Activated T-helper 17 cell treated with anti-CD3 and anti-CD28 coated beads, Interleukin-2, amount 50 U/mL, for 72 hours (primary cell): ENCODE measurements around the gene LYZL6. TPM values are rescaled to one million over a fixed set of nuclear protein-coding genes. Genes with fewer than 3 reads are reported as not detected.

Source experiments
- ATAC-seq: fragments of 150-1000 bp; cut with Tn5 transposase; replicated peaks from 2 replicates; pipeline ENCODE4 v1.10.0; 2021; ENCODE audit warnings: mild to moderate bottlenecking, moderate library complexity
- H3K27ac Mint-ChIP-seq: one replicate; pipeline ENCODE4 v1.8.0; 2022; ENCODE audit warnings: mixed read lengths
- H3K27me3 Mint-ChIP-seq: one replicate; pipeline ENCODE4 v1.8.0; 2022; ENCODE audit warnings: mixed read lengths
- H3K36me3 Mint-ChIP-seq: one replicate; pipeline ENCODE4 v1.8.0; 2022; ENCODE audit warnings: low read depth, mild to moderate bottlenecking, mixed read lengths
- H3K4me1 Mint-ChIP-seq: one replicate; pipeline ENCODE4 v1.8.0; 2022; ENCODE audit warnings: mixed read lengths
- H3K4me3 Mint-ChIP-seq: one replicate; pipeline ENCODE4 v1.8.0; 2022; ENCODE audit warnings: mild to moderate bottlenecking, mixed read lengths
- H3K9me3 Mint-ChIP-seq: one replicate; pipeline ENCODE4 v1.8.0; 2022; ENCODE audit warnings: mixed read lengths
- total RNA-seq, 2 donors: library from RNA; stranded (reverse); gene quantifications; one replicate each; pipeline ENCODE4 v1.2.3, GENCODE V29; 2022

LYZL6 gene
- total RNA-seq, 2 donors from 2014 or later = not detected

DNA sequence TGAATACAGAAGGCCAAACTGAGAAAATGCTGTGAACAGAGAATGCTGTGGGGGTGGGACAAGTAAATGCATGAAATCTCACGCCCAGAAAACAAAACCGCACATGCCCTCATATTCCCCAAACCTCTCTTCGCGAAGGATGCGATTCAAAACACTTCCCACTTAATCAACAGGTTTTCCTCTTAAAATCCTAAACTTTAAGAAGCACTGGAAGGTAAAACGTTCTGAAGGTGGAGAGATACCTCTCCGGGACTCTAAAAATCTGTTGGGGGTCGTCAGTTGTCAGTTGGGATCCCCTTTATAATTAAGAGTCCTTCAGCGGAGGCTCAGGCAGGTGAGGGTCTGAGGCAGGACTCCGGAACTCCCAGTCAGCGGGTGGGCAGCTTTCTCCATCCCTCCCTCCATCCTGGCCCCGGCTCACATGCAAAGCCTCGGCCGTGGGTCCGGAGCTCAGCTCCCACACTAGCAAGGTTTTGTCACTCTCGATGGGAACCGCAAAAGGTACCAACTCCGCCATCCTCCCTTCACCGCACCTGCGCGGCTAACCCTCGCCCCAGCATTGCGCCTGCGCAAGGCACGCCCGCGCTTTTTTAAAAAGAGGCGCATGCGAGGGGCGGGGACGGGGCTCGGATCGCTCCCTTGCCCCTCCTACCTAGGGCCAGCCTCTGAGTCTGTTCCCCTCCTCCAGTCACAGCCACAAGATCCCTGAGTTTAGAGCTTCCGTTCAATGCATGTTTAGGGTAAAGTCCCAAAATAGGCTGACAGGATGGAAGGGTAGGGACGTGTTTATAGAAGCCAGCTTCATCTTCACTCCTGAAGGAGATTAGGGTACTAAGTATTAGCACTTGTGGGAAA lies 13.1 kb downstream of the LYZL6 start, which contains the start of gene RDM1:
Gene RDM1 (minus strand): TSS at position 563 of the 855 bp plus-strand sequence. CDS start 46 bp downstream, at position 517.
- Mint-ChIP-seq H3K36me3 (peaks cover 5% of the 10 kb centered on the region), H3K4me1 (peaks cover 7% of the 10 kb centered on the region), H3K27ac (peak within 1 kb of the TSS; percentile 73), H3K9me3 (no peaks in the 10 kb centered on the region), H3K27me3 (no peaks in the 10 kb centered on the region), H3K4me3 (peak within 1 kb of the TSS; percentile 82)
- ATAC-seq = peak; percentile 98

DNA sequence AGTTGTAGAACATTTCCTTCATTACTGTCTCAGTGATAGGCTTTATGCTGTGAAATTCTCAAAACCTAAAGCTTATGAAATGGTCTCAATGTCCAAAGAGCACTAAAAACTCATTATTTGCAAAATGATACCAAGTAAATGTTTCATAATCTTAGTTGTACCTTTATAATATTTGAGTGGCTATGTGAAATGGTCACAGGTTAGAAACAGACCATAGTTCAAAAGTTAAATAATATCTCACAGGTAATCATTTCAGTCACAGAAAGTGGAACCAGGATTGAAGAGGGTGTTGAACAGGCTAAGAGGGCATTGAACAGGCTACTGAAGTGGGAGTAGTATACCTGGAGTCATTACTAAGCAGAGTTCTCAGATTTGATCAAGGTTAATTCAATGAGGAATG lies 15.8 kb downstream of the LYZL6 start:
- Mint-ChIP-seq H3K36me3 (peaks cover 5% of the 10 kb centered on the region), H3K27me3 (no peaks in the 10 kb centered on the region), H3K9me3 (no peaks in the 10 kb centered on the region), H3K27ac (no peak overlapping the region), H3K4me1 (peaks cover 7% of the 10 kb centered on the region), H3K4me3 (no peak overlapping the region)
- ATAC-seq = no peak

DNA sequence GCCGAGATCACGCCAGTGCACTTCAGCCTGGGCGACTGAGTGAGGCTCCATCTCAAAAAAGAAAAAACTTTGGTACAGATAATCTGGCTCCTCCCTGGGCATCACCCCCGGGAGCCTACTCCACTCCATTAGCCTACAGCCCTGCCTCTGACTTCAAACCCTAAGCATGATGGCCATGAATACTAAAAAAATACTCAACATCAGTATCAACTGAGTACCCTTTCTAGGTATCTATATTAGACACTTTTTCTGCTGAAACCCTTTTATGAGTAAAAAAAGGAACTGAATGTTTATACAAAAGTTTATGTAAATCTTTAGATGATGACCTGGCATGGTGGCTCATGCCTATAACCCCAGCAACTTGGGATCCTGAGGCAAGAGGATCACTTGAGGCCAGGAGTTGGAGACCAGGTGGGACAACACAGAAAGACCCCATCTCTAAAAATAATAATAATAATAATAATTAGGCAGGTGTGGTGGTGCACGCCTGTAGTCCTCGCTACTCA lies 19.9 kb downstream of the LYZL6 start:
- Mint-ChIP-seq H3K4me1 (no peaks in the 10 kb centered on the region), H3K4me3 (no peak overlapping the region), H3K9me3 (no peaks in the 10 kb centered on the region), H3K36me3 (no peaks in the 10 kb centered on the region), H3K27ac (no peak overlapping the region), H3K27me3 (no peaks in the 10 kb centered on the region)
- ATAC-seq = peak; percentile 38

DNA sequence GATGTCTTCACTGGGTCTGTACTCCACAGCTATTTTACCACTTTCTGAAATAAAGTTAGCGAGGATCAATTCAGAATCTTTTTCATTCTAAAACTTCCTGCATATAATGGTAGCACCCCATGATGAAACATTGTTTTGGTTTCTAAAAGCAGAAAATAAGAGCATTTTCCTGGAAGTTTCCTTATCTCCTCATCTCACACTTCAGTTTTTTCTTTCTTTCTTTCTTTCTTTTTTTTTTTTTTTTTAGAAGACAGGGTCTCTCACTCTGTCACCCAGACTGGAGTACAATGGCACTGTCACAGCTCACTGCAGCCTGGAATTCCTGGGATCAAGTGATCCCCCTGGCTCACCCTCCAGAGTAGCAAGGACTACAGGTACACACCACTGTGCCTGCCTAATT lies 23.3 kb downstream of the LYZL6 start:
- peaks cover 4% of the 10 kb centered on the region for H3K27me3 Mint-ChIP-seq
- no peak overlapping the region for H3K27ac Mint-ChIP-seq
- no peaks in the 10 kb centered on the region for H3K36me3 Mint-ChIP-seq

DNA sequence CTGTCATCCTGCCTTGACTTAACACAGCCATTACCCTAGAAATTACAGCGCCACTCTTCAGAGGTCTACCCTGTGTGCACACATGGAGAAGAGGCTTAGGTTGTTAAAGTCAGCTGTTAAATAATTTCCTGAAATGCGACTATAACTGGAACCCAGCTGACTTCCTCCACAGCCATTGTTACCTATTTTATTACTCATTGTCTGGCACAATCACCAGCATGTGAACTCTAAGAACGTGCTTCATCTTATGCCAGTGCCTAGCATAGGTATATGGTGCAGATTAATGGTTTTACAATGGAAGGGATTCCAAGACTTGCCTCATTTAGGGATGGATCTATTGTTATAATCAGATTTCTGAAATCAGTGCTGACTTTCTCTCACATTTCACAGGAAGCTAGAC lies 24.8 kb downstream of the LYZL6 start:
- Mint-ChIP-seq H3K4me1 (no peaks in the 10 kb centered on the region), H3K27ac (no peak overlapping the region), H3K4me3 (no peak overlapping the region), H3K9me3 (no peaks in the 10 kb centered on the region), H3K27me3 (peaks cover 4% of the 10 kb centered on the region), H3K36me3 (no peaks in the 10 kb centered on the region)
- ATAC-seq = no peak

More for the DNA sequence above, 23.3 kb downstream of the LYZL6 start:
- Mint-ChIP-seq H3K4me1 (no peaks in the 10 kb centered on the region), H3K9me3 (no peaks in the 10 kb centered on the region), H3K4me3 (no peak overlapping the region)
- no peak for ATAC-seq

DNA sequence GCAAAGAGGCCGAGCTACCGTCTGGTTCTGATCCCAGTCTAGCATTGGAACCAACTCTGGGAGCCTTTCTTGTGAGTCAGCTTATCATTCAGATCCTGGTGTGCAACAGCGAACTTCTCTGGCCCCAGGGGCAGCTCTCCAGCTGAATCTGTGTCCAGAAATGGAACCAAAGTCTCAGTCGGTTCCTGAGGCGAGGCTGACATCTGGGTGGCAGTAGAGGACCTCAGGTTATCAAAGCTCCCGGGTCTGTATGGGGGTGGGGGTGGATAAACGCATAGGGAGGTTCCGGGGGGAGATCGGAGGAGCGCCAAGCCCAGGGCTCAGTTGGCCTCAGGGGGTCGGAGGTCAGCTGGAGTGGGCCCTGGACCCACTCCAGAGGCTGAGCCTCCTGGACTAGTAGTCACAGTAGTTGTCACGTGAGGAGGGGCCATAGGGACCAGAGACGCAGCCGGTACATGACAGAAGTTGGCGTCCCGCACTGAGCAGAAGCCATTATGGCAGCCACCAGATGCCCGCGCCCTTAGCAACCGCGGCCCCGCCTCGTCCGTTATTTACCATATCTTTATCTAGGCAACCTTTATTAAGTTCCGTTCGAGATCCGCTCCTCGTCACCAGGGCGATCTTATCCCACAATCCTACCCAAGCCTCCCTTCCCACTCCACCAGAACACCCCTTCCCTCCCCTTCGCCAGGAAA lies 25.8 kb downstream of the LYZL6 start:
- H3K27me3 Mint-ChIP-seq = peaks cover 4% of the 10 kb centered on the region
- ATAC-seq = no peak
- no peak overlapping the region for H3K27ac Mint-ChIP-seq
- no peak overlapping the region for H3K4me3 Mint-ChIP-seq
- H3K36me3 Mint-ChIP-seq = no peaks in the 10 kb centered on the region
- H3K9me3 Mint-ChIP-seq = no peaks in the 10 kb centered on the region
- H3K4me1 Mint-ChIP-seq = no peaks in the 10 kb centered on the region

DNA sequence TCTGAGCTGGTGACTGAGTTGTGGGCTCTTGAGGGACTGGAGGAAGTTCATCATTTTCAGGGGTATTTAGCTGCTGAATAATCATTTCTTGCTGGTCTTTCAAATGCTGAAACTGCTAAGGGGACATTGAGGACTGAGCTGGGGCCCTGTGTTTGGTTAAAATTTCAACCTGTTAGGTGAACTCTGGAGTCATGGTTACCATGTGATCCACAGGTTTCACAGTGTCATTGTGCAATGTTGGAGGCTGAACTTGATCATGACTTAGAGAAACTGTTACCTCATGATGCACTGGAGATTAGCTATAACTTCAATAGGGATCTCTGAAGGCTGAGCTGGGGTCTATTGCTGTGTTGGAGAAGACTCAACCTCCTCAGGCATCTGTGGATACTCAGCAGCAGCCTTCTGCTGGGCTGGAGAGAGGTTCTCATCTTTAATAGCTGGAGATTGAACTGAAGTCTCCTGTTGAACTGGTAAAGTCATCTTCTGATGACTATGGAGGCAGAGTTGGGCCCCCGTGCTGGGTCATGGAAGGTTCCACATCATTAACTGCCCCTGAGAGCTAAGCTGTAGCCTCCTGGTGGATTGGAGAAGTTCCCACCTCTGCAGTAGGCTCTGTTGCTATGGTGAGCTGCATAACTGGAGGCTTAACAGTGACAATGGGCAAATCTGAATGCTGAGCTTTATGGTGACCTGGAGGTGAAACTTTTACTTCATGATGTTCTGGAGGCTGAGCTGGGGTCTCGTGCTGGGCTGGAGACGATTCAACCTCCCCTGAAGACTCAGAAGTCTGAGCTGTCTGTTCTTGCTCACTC lies 28.2 kb downstream of the LYZL6 start:
- ATAC-seq = no peak
- H3K27me3 Mint-ChIP-seq = peaks cover 4% of the 10 kb centered on the region
- H3K4me3 Mint-ChIP-seq = no peak overlapping the region
- H3K36me3 Mint-ChIP-seq = no peaks in the 10 kb centered on the region
- H3K9me3 Mint-ChIP-seq = no peaks in the 10 kb centered on the region
- no peaks in the 10 kb centered on the region for H3K4me1 Mint-ChIP-seq
- no peak overlapping the region for H3K27ac Mint-ChIP-seq

DNA sequence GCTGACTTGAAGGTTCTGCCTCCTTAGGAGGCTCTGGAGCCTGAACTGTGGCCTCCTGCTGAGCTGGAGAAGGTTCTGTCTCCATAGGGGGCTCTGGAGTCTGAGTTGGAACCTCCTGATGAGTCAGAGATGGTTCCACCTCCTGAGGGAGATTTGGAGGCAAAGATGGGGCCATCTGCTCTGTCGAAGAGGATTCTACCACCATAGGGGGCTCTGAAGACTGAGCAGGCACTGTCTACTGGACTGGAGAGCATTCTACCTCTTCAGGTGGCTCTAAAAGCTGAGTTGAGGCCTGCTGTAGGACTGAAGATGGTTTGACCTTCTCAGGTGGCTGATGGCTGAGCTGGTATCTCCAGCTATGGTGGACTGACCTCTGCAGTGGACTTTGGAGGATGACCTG lies 29.2 kb downstream of the LYZL6 start:
- Mint-ChIP-seq H3K4me3 (no peak overlapping the region), H3K4me1 (no peaks in the 10 kb centered on the region), H3K36me3 (no peaks in the 10 kb centered on the region), H3K9me3 (no peaks in the 10 kb centered on the region), H3K27me3 (peaks cover 4% of the 10 kb centered on the region), H3K27ac (no peak overlapping the region)
- no peak for ATAC-seq

DNA sequence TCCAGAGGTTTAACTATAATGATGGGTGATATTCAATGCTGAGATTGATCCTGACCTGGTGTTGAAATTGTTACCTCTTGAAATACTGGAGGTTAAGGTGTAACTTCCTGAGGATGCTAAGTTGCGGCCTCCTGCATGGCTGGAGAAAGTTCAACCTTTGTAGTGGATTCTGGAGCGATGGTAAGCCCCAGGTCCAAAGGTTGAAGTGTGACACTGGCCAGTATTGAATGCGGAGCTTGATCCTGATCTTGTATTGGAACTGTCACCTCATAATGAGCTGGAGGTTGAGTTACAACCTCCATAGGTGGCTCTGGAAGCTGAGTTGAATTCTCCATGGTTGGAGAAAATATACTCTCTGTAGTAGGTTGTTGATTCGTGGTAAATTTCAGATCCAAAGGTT lies 29.9 kb downstream of the LYZL6 start:
- Mint-ChIP-seq H3K4me3 (no peak overlapping the region), H3K36me3 (no peaks in the 10 kb centered on the region), H3K4me1 (peaks cover 5% of the 10 kb centered on the region), H3K27ac (no peak overlapping the region), H3K27me3 (peaks cover 4% of the 10 kb centered on the region), H3K9me3 (no peaks in the 10 kb centered on the region)
- ATAC-seq = no peak

DNA sequence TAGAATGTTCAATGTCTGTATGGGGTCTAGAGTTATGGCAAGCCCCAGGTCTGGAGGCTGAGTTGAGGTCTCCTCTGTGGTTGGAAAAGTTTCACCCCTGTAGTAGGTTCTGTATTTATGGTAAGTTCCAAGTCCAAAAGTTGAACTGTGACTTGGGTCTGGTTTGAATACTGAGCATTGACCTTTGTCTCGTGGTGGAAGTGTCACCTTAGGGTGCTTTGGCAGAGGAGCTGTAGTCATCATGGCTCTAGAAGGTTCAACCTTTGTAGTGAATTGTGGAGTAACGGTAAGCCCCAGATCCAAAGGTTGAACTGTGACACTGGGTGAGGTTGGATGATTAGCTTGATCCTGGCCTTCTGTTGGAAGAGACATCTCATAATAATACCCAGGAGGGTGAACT lies 30.6 kb downstream of the LYZL6 start:
- Mint-ChIP-seq H3K27me3 (peaks cover 4% of the 10 kb centered on the region), H3K9me3 (no peaks in the 10 kb centered on the region), H3K27ac (no peak overlapping the region), H3K4me1 (peaks cover 5% of the 10 kb centered on the region), H3K36me3 (no peaks in the 10 kb centered on the region), H3K4me3 (no peak overlapping the region)
- ATAC-seq = no peak

DNA sequence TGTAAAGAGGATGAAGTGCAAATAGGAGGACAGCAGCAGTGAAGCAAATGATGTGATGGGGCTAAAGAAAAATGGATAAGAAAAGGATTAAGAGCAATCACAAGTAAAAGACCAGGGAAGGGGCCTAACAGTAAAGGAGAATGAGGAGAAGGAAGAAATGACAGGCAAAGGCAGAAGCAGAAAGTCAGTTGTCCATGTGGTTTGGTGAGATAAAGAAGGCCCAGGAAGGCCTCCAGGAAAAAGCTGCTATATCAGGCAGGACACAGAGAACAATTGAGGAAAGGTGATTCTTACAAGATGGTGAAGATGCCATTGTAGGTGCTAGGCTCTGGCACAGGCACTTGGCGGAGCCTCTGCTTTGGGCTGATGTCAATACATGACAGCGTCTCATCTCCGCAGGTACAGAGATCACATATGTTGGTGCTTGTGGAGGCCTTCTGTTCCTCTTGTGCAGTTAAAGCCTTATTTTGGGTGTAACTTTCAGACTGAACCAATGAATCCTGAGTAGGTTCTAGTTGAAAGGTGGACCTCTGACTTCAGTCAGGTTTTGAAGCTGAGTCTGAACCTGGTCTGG lies 31.1 kb downstream of the LYZL6 start:
- H3K36me3 Mint-ChIP-seq = no peaks in the 10 kb centered on the region
- no peak for ATAC-seq
- H3K9me3 Mint-ChIP-seq = no peaks in the 10 kb centered on the region
- no peak overlapping the region for H3K27ac Mint-ChIP-seq
- peaks cover 4% of the 10 kb centered on the region for H3K27me3 Mint-ChIP-seq
- peaks cover 5% of the 10 kb centered on the region for H3K4me1 Mint-ChIP-seq
- H3K4me3 Mint-ChIP-seq = no peak overlapping the region

DNA sequence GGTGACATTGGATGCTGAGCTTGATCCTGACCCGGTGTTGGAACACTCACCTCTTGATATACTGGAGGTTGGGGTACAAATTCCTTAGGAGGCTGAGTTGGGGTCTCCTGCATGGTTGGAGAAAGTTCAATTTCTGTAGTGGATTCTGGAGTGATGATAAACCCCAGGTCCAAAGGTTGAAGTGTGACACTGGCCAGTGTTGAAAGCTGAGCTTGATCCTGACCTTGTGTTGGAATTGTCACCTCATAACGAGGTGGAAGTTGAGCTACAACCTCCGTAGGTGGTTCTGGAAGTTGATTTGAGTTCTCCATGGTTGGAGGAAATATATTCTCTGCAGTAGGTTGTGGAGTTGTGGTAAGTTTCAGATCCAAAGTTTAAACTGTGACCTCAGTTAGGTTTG lies 34.1 kb downstream of the LYZL6 start:
- Mint-ChIP-seq H3K27ac (no peak overlapping the region), H3K9me3 (no peaks in the 10 kb centered on the region), H3K36me3 (no peaks in the 10 kb centered on the region), H3K27me3 (peaks cover 3% of the 10 kb centered on the region), H3K4me1 (peaks cover 5% of the 10 kb centered on the region), H3K4me3 (no peak overlapping the region)
- ATAC-seq = no peak

DNA sequence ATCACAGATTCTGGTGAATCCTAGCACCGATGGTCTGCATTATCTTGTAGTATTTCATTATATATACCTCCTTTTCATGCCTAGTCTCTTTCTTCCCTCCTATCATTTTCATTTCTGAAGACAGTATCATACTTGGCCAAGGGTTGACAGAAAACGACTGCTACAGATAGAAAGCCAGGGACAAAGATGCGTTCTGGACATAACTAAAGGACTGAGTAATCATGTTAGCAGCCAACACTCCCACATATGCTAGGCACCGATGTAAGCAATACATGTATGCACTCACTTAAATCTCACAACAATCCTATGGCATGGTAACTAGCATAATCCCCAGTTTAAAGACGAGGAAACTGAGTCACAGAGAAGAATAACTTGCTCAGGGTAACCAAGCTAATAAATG lies 35.8 kb downstream of the LYZL6 start:
- Mint-ChIP-seq H3K27me3 (peaks cover 3% of the 10 kb centered on the region), H3K27ac (no peak overlapping the region), H3K9me3 (no peaks in the 10 kb centered on the region), H3K36me3 (no peaks in the 10 kb centered on the region), H3K4me3 (no peak overlapping the region), H3K4me1 (peaks cover 5% of the 10 kb centered on the region)
- ATAC-seq = no peak
